A549 (cell line): ENCODE measurements around the gene FAM162A. TPM values are rescaled to one million over a fixed set of nuclear protein-coding genes. Genes with fewer than 3 reads are reported as not detected.
A peak's percentile ranks its signal among the peaks of the same experiment; 100 is the strongest.

ENCODE experiments used
- ATAC-seq, 2 experiments: fragments of 200-7000 bp in 1 of 2; fragments of >200 bp in 1 of 2; cut with Nextera tagmentation in 1 of 2; cut with Tn5 transposase in 1 of 2; 3 replicates each; pipeline versions ENCODE4 v1.8.0 to v1.9.1; 2018 to 2020; ENCODE audit warnings: mild to moderate bottlenecking in 1 of 2, moderate library complexity in 1 of 2
- CTCF ChIA-PET: fragments of 300-600 bp; sonication (Branson Sonifier 250); formaldehyde crosslinking; extraction: SDS; loops from one replicate; lab custom pipeline; 2021; ENCODE audit warnings: antibody characterized with exemption, inconsistent platforms; lab: Yijun Ruan, JAX
- POLR2A ChIA-PET: fragments of 350-600 bp; formaldehyde crosslinking; extraction: SDS; loops from one replicate; lab custom pipeline; 2021; ENCODE audit warnings: antibody characterized with exemption, inconsistent platforms; lab: Yijun Ruan, JAX
- DNase-seq, 2 experiments: peaks; one replicate each; pipeline versions ENCODE4 v3.0.0 to v3.0.0-alpha.2; 2011 to 2016; ENCODE audit warnings: low read depth in 1 of 2, low spot score in 1 of 2
- FAIRE-seq: peaks from 2 replicates; lab custom pipeline; 2011; peaks lifted over from hg19 to GRCh38; lab: Jason Lieb, UNC
- H3K27ac ChIP-seq, 2 experiments: fragments of >200 bp; sonication (Bioruptor Twin); formaldehyde crosslinking; 3 replicates each; pipeline ENCODE4 v1.5.1; 2016 to 2017
- H3K4me1 ChIP-seq: fragments of >200 bp; sonication (Bioruptor Twin); formaldehyde crosslinking; 3 replicates; pipeline ENCODE4 v1.6.1; 2016
- H3K4me2 ChIP-seq: fragments of >200 bp; sonication (Bioruptor Twin); formaldehyde crosslinking; 3 replicates; pipeline ENCODE4 v1.6.1; 2016
- H3K4me3 ChIP-seq: fragments of >200 bp; sonication (Bioruptor Twin); formaldehyde crosslinking; 3 replicates; pipeline ENCODE4 v1.5.1; 2016
- H3K9me3 ChIP-seq: fragments of >200 bp; sonication (Bioruptor Twin); formaldehyde crosslinking; 3 replicates; pipeline ENCODE4 v1.6.1; 2016
- CBX2 ChIP-seq: fragments of 200-600 bp; sonication (generic); IDR thresholded peaks from 2 replicates; pipeline ENCODE4 v1.6.1; 2016; ENCODE audit warnings: low read depth, mild to moderate bottlenecking, borderline replicate concordance
- EHF ChIP-seq: fragments of 250-450 bp; sonication (Bioruptor Pico); IDR thresholded peaks from 2 replicates; pipeline ENCODE4 v1.5.0; 2020; ENCODE audit warnings: mild to moderate bottlenecking
- EP300 ChIP-seq, 2 experiments: fragments of >200 bp; sonication (Bioruptor Twin); formaldehyde crosslinking; IDR thresholded peaks; 2 replicates in 1 of 2; 3 replicates in 1 of 2; pipeline ENCODE4 v1.6.1; 2016 to 2017
- FOXS1 ChIP-seq: fragments of 250-450 bp; sonication (Bioruptor Pico); IDR thresholded peaks from 2 replicates; pipeline ENCODE4 v1.5.0; 2020; ENCODE audit warnings: mild to moderate bottlenecking, moderate library complexity
- GATA3 ChIP-seq: IDR thresholded peaks from 2 replicates; pipeline ENCODE4 v1.6.1; 2012; ENCODE audit warnings: borderline replicate concordance
- HDAC2 ChIP-seq: fragments of 200-600 bp; sonication (generic); IDR thresholded peaks from 2 replicates; pipeline ENCODE4 v1.6.1; 2016
- HOXB13 ChIP-seq: fragments of 250-450 bp; sonication (Bioruptor Pico); IDR thresholded peaks from 2 replicates; pipeline ENCODE4 v1.5.0; 2020; ENCODE audit warnings: low read depth, mild to moderate bottlenecking, moderate library complexity
- JUN ChIP-seq, 2 experiments: fragments of >200 bp; sonication (Bioruptor Twin); formaldehyde crosslinking; IDR thresholded peaks; 2 replicates in 1 of 2; 3 replicates in 1 of 2; pipeline ENCODE4 v1.6.1; 2016 to 2017
- JUNB ChIP-seq: fragments of >200 bp; sonication (Bioruptor Twin); formaldehyde crosslinking; IDR thresholded peaks from 2 replicates; pipeline ENCODE4 v1.6.1; 2016
- KDM1A ChIP-seq: fragments of 200-600 bp; sonication (generic); IDR thresholded peaks from 2 replicates; pipeline ENCODE4 v1.6.1; 2016; ENCODE audit warnings: low read depth, mild to moderate bottlenecking
- KDM5A ChIP-seq: fragments of 200-600 bp; sonication (generic); IDR thresholded peaks from 2 replicates; pipeline ENCODE4 v1.6.1; 2016; ENCODE audit warnings: antibody characterized with exemption, mild to moderate bottlenecking
- MAZ ChIP-seq: fragments of 150-350 bp; IDR thresholded peaks from 2 replicates; pipeline ENCODE4 v1.6.1; 2014; ENCODE audit warnings: antibody characterized with exemption, low read depth, low read length, borderline replicate concordance
- MYC ChIP-seq: IDR thresholded peaks from 2 replicates; pipeline ENCODE4 v1.6.1; 2012; ENCODE audit warnings: mild to moderate bottlenecking, inconsistent platforms, low read length, improper control_type of control experiment, borderline replicate concordance
- NFE2L2 ChIP-seq: fragments of 150-350 bp; conservative IDR thresholded peaks from 2 replicates; pipeline ENCODE4 v1.6.1; 2014; ENCODE audit warnings: low read length
- POLR2A ChIP-seq: IDR thresholded peaks from 2 replicates; pipeline ENCODE4 v1.6.1; 2012; ENCODE audit warnings: mild to moderate bottlenecking, low read length
- RARB ChIP-seq: fragments of 250-450 bp; sonication (Bioruptor Pico); IDR thresholded peaks from 2 replicates; pipeline ENCODE4 v1.8.0; 2021; ENCODE audit warnings: mild to moderate bottlenecking, moderate library complexity
- RNF2 ChIP-seq: fragments of 200-600 bp; sonication (generic); IDR thresholded peaks from 2 replicates; pipeline ENCODE4 v1.6.1; 2016; ENCODE audit warnings: low read depth, mild to moderate bottlenecking, antibody characterized with exemption, moderate library complexity, borderline replicate concordance
- SREBF2 ChIP-seq: fragments of 450-650 bp; IDR thresholded peaks from 2 replicates; pipeline ENCODE4 v1.6.1; 2014; ENCODE audit warnings: mild to moderate bottlenecking, moderate library complexity
- ZFP36 ChIP-seq: fragments of 450-650 bp; IDR thresholded peaks from 2 replicates; pipeline ENCODE4 v1.6.1; 2014; ENCODE audit warnings: borderline replicate concordance; ENCODE audit not compliant: partially characterized antibody
- WGBS: methylation state at CpG from one replicate; pipeline ENCODE4 v1.1.6; 2017; ENCODE audit errors: missing lambda C conversion rate; 5-methylcytosine and 5-hydroxymethylcytosine counted together
- polyA plus RNA-seq, 4 experiments: library from polyadenylated mRNA; depleted of rRNA in 3 of 4; stranded (reverse); fragments of >200 nt; fragmentation: RNase III in 1 of 4; extraction: RNeasy Plus Mini Kit Qiagen cat#74134 plus additional on column Dnase treatment in 1 of 4; gene quantifications; 2 replicates in 3 of 4; 3 replicates in 1 of 4; pipeline ENCODE4 v1.2.3, GENCODE V29; 2011 to 2017
- TF ChIP-seq, protein P1 (sequence below): fragments of 250-450 bp; sonication (Bioruptor Pico); IDR thresholded peaks from 2 replicates; pipeline ENCODE4 v1.5.0; 2021; ENCODE audit warnings: mild to moderate bottlenecking, moderate library complexity, borderline replicate concordance
- TF ChIP-seq, protein P2 (sequence below): fragments of >200 bp; sonication (Bioruptor Twin); formaldehyde crosslinking; IDR thresholded peaks from 3 replicates; pipeline ENCODE4 v1.5.1; 2016
- TF ChIP-seq, protein P3 (sequence below): fragments of 250-450 bp; sonication (Bioruptor Pico); IDR thresholded peaks from 2 replicates; pipeline ENCODE4 v1.5.0; 2020; ENCODE audit warnings: low read depth, mild to moderate bottlenecking, moderate library complexity
- TF ChIP-seq, protein P4 (sequence below): fragments of 150-350 bp; IDR thresholded peaks from 2 replicates; pipeline ENCODE4 v1.6.1; 2014; ENCODE audit warnings: low read depth, mild to moderate bottlenecking, low read length
- TF ChIP-seq, protein P5 (sequence below): fragments of 200-600 bp; sonication (generic); IDR thresholded peaks from 2 replicates; pipeline ENCODE4 v1.6.1; 2016; ENCODE audit warnings: antibody characterized with exemption, mild to moderate bottlenecking, moderate library complexity
- TF ChIP-seq, protein P6 (sequence below): fragments of >200 bp; sonication (Bioruptor Twin); formaldehyde crosslinking; IDR thresholded peaks from 2 replicates; pipeline ENCODE4 v1.6.1; 2016

FAM162A gene
- polyA plus RNA-seq, 2 of the 4 experiments (the other 2 are of a cell fraction) = 41.8 to 61.1 TPM

DNA sequence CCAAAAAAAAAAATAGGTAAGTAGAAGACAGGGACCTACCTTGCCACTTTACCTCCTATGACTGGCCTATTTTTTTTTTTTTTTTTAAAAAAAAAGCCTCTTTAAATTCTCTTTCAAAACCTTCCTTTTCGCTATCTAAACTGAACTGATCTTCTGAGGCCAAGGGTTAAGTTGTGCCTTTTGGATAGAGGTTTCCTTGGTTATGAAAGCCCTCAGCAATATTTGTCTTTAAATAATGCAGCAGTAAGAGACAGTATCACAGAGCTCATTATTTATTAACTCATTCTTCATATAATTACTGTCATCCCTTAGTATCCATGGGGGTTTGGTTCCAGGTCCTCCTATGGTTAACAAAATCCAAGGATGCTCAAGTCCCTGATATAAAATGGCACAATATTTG, 9.9 kb upstream of the FAM162A start (continued):
- TF ChIP-seq CBX2 (no peak), KDM5A (no peak), JUNB (no peak)
- TF ChIP-seq, protein P1, sequence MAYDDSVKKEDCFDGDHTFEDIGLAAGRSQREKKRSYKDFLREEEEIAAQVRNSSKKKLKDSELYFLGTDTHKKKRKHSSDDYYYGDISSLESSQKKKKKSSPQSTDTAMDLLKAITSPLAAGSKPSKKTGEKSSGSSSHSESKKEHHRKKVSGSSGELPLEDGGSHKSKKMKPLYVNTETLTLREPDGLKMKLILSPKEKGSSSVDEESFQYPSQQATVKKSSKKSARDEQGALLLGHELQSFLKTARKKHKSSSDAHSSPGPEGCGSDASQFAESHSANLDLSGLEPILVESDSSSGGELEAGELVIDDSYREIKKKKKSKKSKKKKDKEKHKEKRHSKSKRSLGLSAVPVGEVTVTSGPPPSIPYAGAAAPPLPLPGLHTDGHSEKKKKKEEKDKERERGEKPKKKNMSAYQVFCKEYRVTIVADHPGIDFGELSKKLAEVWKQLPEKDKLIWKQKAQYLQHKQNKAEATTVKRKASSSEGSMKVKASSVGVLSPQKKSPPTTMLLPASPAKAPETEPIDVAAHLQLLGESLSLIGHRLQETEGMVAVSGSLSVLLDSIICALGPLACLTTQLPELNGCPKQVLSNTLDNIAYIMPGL = no peak
- TF ChIP-seq, protein P2, sequence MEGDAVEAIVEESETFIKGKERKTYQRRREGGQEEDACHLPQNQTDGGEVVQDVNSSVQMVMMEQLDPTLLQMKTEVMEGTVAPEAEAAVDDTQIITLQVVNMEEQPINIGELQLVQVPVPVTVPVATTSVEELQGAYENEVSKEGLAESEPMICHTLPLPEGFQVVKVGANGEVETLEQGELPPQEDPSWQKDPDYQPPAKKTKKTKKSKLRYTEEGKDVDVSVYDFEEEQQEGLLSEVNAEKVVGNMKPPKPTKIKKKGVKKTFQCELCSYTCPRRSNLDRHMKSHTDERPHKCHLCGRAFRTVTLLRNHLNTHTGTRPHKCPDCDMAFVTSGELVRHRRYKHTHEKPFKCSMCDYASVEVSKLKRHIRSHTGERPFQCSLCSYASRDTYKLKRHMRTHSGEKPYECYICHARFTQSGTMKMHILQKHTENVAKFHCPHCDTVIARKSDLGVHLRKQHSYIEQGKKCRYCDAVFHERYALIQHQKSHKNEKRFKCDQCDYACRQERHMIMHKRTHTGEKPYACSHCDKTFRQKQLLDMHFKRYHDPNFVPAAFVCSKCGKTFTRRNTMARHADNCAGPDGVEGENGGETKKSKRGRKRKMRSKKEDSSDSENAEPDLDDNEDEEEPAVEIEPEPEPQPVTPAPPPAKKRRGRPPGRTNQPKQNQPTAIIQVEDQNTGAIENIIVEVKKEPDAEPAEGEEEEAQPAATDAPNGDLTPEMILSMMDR = no peak

DNA sequence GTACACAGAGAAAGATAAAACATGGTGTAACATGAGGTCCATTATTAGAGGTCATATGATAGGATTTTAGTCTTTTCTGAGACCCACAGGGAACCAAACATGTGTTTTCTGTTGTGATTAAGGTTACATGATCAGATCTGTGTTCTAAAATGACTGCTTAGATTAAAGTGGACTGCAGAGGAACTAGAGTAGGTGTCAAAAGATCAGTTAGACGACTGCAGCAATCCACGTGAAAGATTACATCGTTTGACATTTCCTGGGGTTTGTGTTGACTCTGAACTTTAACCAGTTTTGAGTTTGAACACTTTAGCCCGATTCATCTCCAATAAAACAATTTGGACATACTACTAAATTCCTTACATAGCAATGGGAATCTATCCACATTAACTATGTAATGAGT, 6.0 kb upstream of the FAM162A start:
- Histone ChIP-seq H3K9me3 (no peaks in the 10 kb centered on the region), H3K4me1 (peaks cover 9% of the 10 kb centered on the region; the same call in 2 of the 3 replicates), H3K27ac (no peak overlapping the region)
- TF ChIP-seq GATA3 (no peak), NFE2L2 (no peak), FOXS1 (CRISPR knock-in tag) (no peak), HOXB13 (CRISPR knock-in tag) (no peak), JUN (IDR thresholded peaks at IDR 0.05) (no peak), ZFP36 (no peak)
- TF ChIP-seq, protein P3, sequence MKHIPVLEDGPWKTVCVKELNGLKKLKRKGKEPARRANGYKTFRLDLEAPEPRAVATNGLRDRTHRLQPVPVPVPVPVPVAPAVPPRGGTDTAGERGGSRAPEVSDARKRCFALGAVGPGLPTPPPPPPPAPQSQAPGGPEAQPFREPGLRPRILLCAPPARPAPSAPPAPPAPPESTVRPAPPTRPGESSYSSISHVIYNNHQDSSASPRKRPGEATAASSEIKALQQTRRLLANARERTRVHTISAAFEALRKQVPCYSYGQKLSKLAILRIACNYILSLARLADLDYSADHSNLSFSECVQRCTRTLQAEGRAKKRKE = no peak
- TF ChIP-seq, protein P4, sequence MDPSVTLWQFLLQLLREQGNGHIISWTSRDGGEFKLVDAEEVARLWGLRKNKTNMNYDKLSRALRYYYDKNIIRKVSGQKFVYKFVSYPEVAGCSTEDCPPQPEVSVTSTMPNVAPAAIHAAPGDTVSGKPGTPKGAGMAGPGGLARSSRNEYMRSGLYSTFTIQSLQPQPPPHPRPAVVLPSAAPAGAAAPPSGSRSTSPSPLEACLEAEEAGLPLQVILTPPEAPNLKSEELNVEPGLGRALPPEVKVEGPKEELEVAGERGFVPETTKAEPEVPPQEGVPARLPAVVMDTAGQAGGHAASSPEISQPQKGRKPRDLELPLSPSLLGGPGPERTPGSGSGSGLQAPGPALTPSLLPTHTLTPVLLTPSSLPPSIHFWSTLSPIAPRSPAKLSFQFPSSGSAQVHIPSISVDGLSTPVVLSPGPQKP = no peak
- TF ChIP-seq, all 56 proteins: peak for 0
- ChIA-PET CTCF (no interaction called here), POLR2A (no interaction called here)
- no peak overlapping the region for H3K4me3 ChIP-seq
- no peak for DNase-seq
- ATAC-seq = no peak
- H3K4me2 ChIP-seq = no peak overlapping the region
- 75% methylated on average over 4 of the region's 4 CpGs for WGBS
- FAIRE-seq = no peak

DNA sequence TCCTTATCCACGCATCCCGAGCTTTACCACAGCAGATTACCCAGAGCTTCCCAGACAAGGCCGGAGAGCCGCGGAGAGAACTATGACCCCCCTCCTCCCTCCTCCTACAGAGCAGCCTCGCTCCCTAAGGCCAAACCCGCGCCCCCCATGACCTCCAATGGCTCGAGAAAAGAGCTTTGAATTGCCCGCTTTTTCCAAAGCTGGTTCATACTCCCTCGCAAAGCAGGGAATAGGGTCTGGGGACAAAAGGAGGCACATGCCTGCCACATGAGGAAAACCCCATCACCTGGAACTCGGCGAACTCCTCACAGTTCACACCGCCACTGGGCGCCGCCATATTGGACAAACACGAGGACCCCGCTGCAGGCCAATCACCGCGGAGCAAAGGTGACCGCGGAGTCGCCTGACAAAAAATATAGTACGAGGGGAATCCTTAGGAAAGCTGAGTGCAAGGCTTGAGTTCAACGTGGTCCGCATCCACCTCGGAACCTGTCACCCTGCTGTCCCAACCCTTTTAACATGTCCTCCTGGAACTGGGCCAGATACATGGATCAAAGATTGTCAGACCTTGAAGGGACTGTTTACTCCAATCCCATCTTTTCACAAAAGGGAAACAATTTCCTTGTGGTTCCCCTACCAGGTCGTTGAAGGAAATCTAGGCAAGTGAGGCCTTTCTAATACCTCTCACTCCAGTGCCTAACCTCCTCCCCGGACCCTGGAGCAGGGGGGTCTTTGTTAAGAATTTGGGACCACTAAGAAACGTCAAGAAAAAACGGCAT, 905 bp upstream of the FAM162A start, which contains the start of gene MIX23:
Gene MIX23 (minus strand): TSS at position 344 of the 779 bp plus-strand sequence. CDS start 7 bp downstream, at position 337.
- peak; percentile 71 to 84 for ATAC-seq
- Histone ChIP-seq H3K4me2 (peak within 1 kb of the TSS; percentile 98), H3K27ac (peak within 1 kb of the TSS; percentile 83 to 92), H3K4me1 (peaks cover 15% of the 10 kb centered on the region; the same call in 2 of the 3 replicates), H3K9me3 (no peaks in the 10 kb centered on the region), H3K4me3 (peak within 1 kb of the TSS; percentile 84)
- peak; percentile 88 to 89 for DNase-seq
- peak; percentile 81 for FAIRE-seq
- WGBS = 1% methylated on average over 31 of the region's 31 CpGs
- ChIA-PET CTCF (interaction anchor here (1.4 to 3.3 kb wide), 6 partner anchors 10 to 837 kb away, joined by 3 to 26 read pairs (median 6); partner anchors contain the start of gene POLQ), POLR2A (interaction anchor here (0.6 to 3.6 kb wide), 6 partner anchors 10 to 38 kb away, joined by 3 to 26 read pairs (median 5); partner anchors contain the start of gene WDR5B)
- TF ChIP-seq EP300 (IDR thresholded peaks at IDR 0.05) = no peak
- TF ChIP-seq POLR2A = peak; percentile 61
- no peak for TF ChIP-seq EHF (CRISPR knock-in tag)
- TF ChIP-seq, protein P5, sequence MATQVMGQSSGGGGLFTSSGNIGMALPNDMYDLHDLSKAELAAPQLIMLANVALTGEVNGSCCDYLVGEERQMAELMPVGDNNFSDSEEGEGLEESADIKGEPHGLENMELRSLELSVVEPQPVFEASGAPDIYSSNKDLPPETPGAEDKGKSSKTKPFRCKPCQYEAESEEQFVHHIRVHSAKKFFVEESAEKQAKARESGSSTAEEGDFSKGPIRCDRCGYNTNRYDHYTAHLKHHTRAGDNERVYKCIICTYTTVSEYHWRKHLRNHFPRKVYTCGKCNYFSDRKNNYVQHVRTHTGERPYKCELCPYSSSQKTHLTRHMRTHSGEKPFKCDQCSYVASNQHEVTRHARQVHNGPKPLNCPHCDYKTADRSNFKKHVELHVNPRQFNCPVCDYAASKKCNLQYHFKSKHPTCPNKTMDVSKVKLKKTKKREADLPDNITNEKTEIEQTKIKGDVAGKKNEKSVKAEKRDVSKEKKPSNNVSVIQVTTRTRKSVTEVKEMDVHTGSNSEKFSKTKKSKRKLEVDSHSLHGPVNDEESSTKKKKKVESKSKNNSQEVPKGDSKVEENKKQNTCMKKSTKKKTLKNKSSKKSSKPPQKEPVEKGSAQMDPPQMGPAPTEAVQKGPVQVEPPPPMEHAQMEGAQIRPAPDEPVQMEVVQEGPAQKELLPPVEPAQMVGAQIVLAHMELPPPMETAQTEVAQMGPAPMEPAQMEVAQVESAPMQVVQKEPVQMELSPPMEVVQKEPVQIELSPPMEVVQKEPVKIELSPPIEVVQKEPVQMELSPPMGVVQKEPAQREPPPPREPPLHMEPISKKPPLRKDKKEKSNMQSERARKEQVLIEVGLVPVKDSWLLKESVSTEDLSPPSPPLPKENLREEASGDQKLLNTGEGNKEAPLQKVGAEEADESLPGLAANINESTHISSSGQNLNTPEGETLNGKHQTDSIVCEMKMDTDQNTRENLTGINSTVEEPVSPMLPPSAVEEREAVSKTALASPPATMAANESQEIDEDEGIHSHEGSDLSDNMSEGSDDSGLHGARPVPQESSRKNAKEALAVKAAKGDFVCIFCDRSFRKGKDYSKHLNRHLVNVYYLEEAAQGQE = no peak
- TF ChIP-seq FOXS1 (CRISPR knock-in tag) = no peak
- TF ChIP-seq, protein P6, sequence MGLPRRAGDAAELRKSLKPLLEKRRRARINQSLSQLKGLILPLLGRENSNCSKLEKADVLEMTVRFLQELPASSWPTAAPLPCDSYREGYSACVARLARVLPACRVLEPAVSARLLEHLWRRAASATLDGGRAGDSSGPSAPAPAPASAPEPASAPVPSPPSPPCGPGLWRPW = no peak
- no peak for TF ChIP-seq RARB (CRISPR knock-in tag)
- TF ChIP-seq MYC = peak; percentile 84
- no peak for TF ChIP-seq ZFP36
- TF ChIP-seq HDAC2 = peak; percentile 87
- TF ChIP-seq MAZ = no peak
- TF ChIP-seq HOXB13 (CRISPR knock-in tag) = no peak
- no peak for TF ChIP-seq KDM1A
- no peak for TF ChIP-seq RNF2
- TF ChIP-seq KDM5A = peak; percentile 99
- no peak for TF ChIP-seq SREBF2
